ENCODE measurements around the gene OR2F1.

OR2F1 gene

GRCh38 chr7:143934526-143935325 lies 19.9 kb upstream of the OR2F1 start, which contains the start of gene OR2F2:
Gene OR2F2, plus strand, starts transcription at chr7:143935233. Its CDS starts 0 bp downstream, at chr7:143935233.
- DNase-seq (ENCODE audit: low read depth in 2 of 2) = peak; percentile 85 to 88
- H3K4me3 ChIP-seq (replicated peaks in 1 of 2; ENCODE audit: low read depth in 2 of 2, low read length in 2 of 2) = no peak within 1 kb of the TSS
- no peak for TF ChIP-seq CTCF (IDR thresholded peaks at IDR 0.05; ENCODE audit: low read depth, low read length)

- no peak for TF ChIP-seq CTCF (IDR thresholded peaks at IDR 0.05; ENCODE audit: low read depth, low read length)
- peak; percentile 92 to 93 for DNase-seq (ENCODE audit: low read depth in 2 of 2)
- no peak overlapping the region for H3K4me3 ChIP-seq (replicated peaks in 1 of 2; ENCODE audit: low read depth in 2 of 2, low read length in 2 of 2)
These were observed 18.3 kb upstream of the OR2F1 start for GRCh38 chr7:143936087-143937009.

- no peak for DNase-seq (ENCODE audit: low read depth in 2 of 2)
- no peak for TF ChIP-seq CTCF (IDR thresholded peaks at IDR 0.05; ENCODE audit: low read depth, low read length)
- no peak overlapping the region for H3K4me3 ChIP-seq (replicated peaks in 1 of 2; ENCODE audit: low read depth in 2 of 2, low read length in 2 of 2)
These were observed 16.0 kb upstream of the OR2F1 start for GRCh38 chr7:143938379-143939243.

- no peak for TF ChIP-seq CTCF (IDR thresholded peaks at IDR 0.05; ENCODE audit: low read depth, low read length)
- DNase-seq (ENCODE audit: low read depth in 2 of 2) = no peak
- H3K4me3 ChIP-seq (replicated peaks in 1 of 2; ENCODE audit: low read depth in 2 of 2, low read length in 2 of 2) = no peak overlapping the region
These were observed 9.2 kb upstream of the OR2F1 start for GRCh38 chr7:143945423-143945822.

GRCh38 chr7:143947111-143947510 lies 7.5 kb upstream of the OR2F1 start:
- TF ChIP-seq CTCF (IDR thresholded peaks at IDR 0.05; ENCODE audit: low read depth, low read length) = no peak
- DNase-seq (ENCODE audit: low read depth in 2 of 2) = no peak
- H3K4me3 ChIP-seq (replicated peaks in 1 of 2; ENCODE audit: low read depth in 2 of 2, low read length in 2 of 2) = no peak overlapping the region

- TF ChIP-seq CTCF (IDR thresholded peaks at IDR 0.05; ENCODE audit: low read depth, low read length) = no peak
These were observed 5.9 kb upstream of the OR2F1 start for GRCh38 chr7:143948733-143949132.

More at GRCh38 chr7:143948733-143949132, 5.9 kb upstream of the OR2F1 start:
- DNase-seq (ENCODE audit: low read depth in 2 of 2) = no peak
- no peak overlapping the region for H3K4me3 ChIP-seq (replicated peaks in 1 of 2; ENCODE audit: low read depth in 2 of 2, low read length in 2 of 2)

Measured in cardiac fibroblast (primary cell).